Measurements from ENCODE around the gene LAMA5.

The LAMA5 gene

DNA sequence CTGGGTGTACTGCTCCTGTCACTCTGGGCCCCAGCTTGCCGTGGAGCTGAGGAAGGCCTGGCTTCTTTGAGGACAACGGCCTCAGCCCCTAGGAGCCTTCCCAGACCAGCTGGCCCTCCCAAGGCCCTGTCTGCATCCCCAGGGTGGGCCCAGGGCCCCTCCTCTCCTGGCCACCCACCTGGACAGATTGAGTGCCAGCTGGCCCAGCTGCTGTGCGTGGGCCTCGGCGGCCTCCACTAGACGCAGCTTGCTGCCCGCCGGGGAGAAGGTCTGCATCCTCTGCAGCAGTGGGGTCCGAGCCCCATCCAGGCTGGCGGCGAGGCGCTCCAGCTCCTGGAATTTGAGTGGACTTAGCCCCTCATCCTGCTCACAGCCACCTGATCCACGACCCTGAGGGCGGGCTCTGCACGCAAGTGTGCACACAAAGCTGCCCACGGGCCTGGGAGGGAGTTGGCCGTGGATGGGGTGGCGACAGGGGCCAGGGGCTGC lies 49.9 kb downstream of the LAMA5 start:
- no peak overlapping the region for H3K4me3 ChIP-seq (ENCODE audit: low read length)
- DNase-seq (ENCODE audit: low read depth), result no peak
- no peak for TF ChIP-seq CTCF (conservative IDR thresholded peaks at IDR 0.05; ENCODE audit: low read length)

- TF ChIP-seq CTCF (conservative IDR thresholded peaks at IDR 0.05; ENCODE audit: low read length), result no peak
- DNase-seq (ENCODE audit: low read depth), result no peak
- no peak overlapping the region for H3K4me3 ChIP-seq (ENCODE audit: low read length)
These were observed 50.6 kb downstream of the LAMA5 start for GRCh38 chr20:62316331-62317166.

- H3K4me3 ChIP-seq (ENCODE audit: low read length), result no peak overlapping the region
- no peak for DNase-seq (ENCODE audit: low read depth)
- TF ChIP-seq CTCF (conservative IDR thresholded peaks at IDR 0.05; ENCODE audit: low read length), result no peak
These were observed 51.3 kb downstream of the LAMA5 start for GRCh38 chr20:62315773-62316172.

- DNase-seq (ENCODE audit: low read depth), result no peak
- no peak for TF ChIP-seq CTCF (conservative IDR thresholded peaks at IDR 0.05; ENCODE audit: low read length)
- no peak overlapping the region for H3K4me3 ChIP-seq (ENCODE audit: low read length)
These were observed 52.3 kb downstream of the LAMA5 start for GRCh38 chr20:62314711-62315302.

DNA sequence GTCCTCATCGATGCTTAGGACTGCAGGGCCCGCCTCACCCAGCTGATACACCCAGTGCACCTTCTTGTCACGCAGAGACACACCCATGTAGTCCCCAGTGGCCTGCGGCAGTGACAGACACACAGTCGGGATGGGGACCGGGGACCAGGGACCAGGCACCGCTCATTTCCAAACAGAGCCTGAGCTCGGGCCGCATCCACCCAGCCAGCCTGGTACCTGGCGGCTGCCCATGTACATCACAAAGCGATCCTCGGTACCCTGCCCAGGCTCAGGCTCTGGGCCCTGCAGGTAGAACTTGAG lies 52.8 kb downstream of the LAMA5 start:
- DNase-seq (ENCODE audit: low read depth), result no peak
- H3K4me3 ChIP-seq (ENCODE audit: low read length), result no peak overlapping the region
- TF ChIP-seq CTCF (conservative IDR thresholded peaks at IDR 0.05; ENCODE audit: low read length), result no peak

- no peak overlapping the region for H3K4me3 ChIP-seq (ENCODE audit: low read length)
- TF ChIP-seq CTCF (conservative IDR thresholded peaks at IDR 0.05; ENCODE audit: low read length), result no peak
- DNase-seq (ENCODE audit: low read depth), result no peak
These were observed 53.4 kb downstream of the LAMA5 start for GRCh38 chr20:62313460-62314338.
